SK-N-SH (cell line): ENCODE measurements around the gene MAP3K19. TPM values are rescaled to one million over a fixed set of nuclear protein-coding genes. Genes with fewer than 3 reads are reported as not detected.
"Not testable (repeated sequence)": the region's sequence is repeated elsewhere in the genome, so short reads cannot be mapped to it uniquely, and the experiment has no call there.

ENCODE experiments used
- CTCF ChIA-PET: fragments of 300-600, 350-600 bp; formaldehyde crosslinking; extraction: SDS; loops from one replicate; lab custom pipeline; 2021; lab: Yijun Ruan, JAX
- POLR2A ChIA-PET: fragments of 350-600 bp; sonication (Branson Sonifier 250); formaldehyde crosslinking; extraction: SDS; loops from one replicate; lab custom pipeline; 2020; ENCODE audit warnings: antibody characterized with exemption, inconsistent platforms; lab: Yijun Ruan, JAX
- DNase-seq: peaks from one replicate; pipeline ENCODE4 v3.0.0; 2012
- H2AFZ ChIP-seq: fragments of 200-600 bp; sonication (generic); 2 replicates; pipeline ENCODE4 v1.8.1; 2016; ENCODE audit warnings: antibody characterized with exemption, mild to moderate bottlenecking, low read depth
- H3F3A ChIP-seq: fragments of 200-600 bp; sonication (generic); replicated peaks from 2 replicates; pipeline ENCODE3; 2016; ENCODE audit warnings: antibody characterized with exemption, mild to moderate bottlenecking; ENCODE audit not compliant: insufficient read depth
- H3K27ac ChIP-seq, 2 experiments: fragments of 200-500 bp in 1 of 2; fragments of 200-600 bp in 1 of 2; sonication (Bioruptor generic) in 1 of 2; sonication (generic), shearing (Covaris generic) in 1 of 2; 2 replicates each; pipeline versions ENCODE4 v1.5.1 to v1.6.1; 2014 to 2016; ENCODE audit warnings: low read depth in 2 of 2, inconsistent platforms in 1 of 2, low read length in 1 of 2, mild to moderate bottlenecking in 1 of 2, mixed read lengths in 1 of 2
- H3K27me3 ChIP-seq: fragments of 200-600 bp; sonication (generic), shearing (Covaris generic); 2 replicates; pipeline ENCODE4 v1.6.1; 2016; ENCODE audit warnings: mixed run types; ENCODE audit not compliant: insufficient read depth
- H3K36me3 ChIP-seq, 2 experiments: fragments of 200-500 bp in 1 of 2; fragments of 200-600 bp in 1 of 2; sonication (Bioruptor generic) in 1 of 2; sonication (generic) in 1 of 2; replicated peaks in 1 of 2; 2 replicates each; pipeline versions ENCODE3 to v1.5.1; 2014 to 2016; ENCODE audit warnings: low read length in 1 of 2, mild to moderate bottlenecking in 1 of 2; ENCODE audit not compliant: insufficient read depth in 2 of 2, control insufficient read depth in 1 of 2
- H3K4me1 ChIP-seq, 2 experiments: fragments of 200-500 bp in 1 of 2; fragments of 200-600 bp in 1 of 2; sonication (Bioruptor generic) in 1 of 2; sonication (generic), shearing (Covaris generic) in 1 of 2; 2 replicates each; pipeline versions ENCODE4 v1.5.1 to v1.6.1; 2014 to 2016; ENCODE audit warnings: low read depth in 1 of 2, low read length in 1 of 2, mixed run types in 1 of 2; ENCODE audit not compliant: insufficient read depth in 2 of 2, control insufficient read depth in 1 of 2
- H3K4me2 ChIP-seq: fragments of 200-600 bp; sonication (generic), shearing (Covaris generic); 2 replicates; pipeline ENCODE4 v1.6.1; 2017; ENCODE audit warnings: mixed run types
- H3K4me3 ChIP-seq, 2 experiments: fragments of 200-500 bp in 1 of 2; fragments of 200-600 bp in 1 of 2; sonication (Bioruptor generic) in 1 of 2; sonication (generic), shearing (Covaris generic) in 1 of 2; 2 replicates each; pipeline versions ENCODE4 v1.5.1 to v1.8.1; 2014 to 2016; ENCODE audit warnings: low read depth in 2 of 2, inconsistent platforms in 1 of 2, low read length in 1 of 2, mild to moderate bottlenecking in 1 of 2, mixed read lengths in 1 of 2, moderate library complexity in 1 of 2
- H3K79me2 ChIP-seq: fragments of 200-600 bp; sonication (generic); 2 replicates; pipeline ENCODE4 v1.8.1; 2017; ENCODE audit warnings: mild to moderate bottlenecking; ENCODE audit not compliant: insufficient read depth
- H3K9ac ChIP-seq: fragments of 200-600 bp; sonication (generic); 2 replicates; pipeline ENCODE4 v1.6.1; 2017; ENCODE audit warnings: mixed run types
- H3K9me2 ChIP-seq: fragments of 200-600 bp; sonication (generic); 2 replicates; pipeline ENCODE4 v1.6.1; 2017; ENCODE audit warnings: mixed run types
- H3K9me3 ChIP-seq: fragments of 200-600 bp; sonication (generic); 2 replicates; pipeline ENCODE4 v1.6.1; 2017; ENCODE audit warnings: mixed run types, mild to moderate bottlenecking, moderate library complexity
- H4K20me1 ChIP-seq: fragments of 200-600 bp; sonication (generic); 2 replicates; pipeline ENCODE4 v1.6.1; 2017; ENCODE audit warnings: mild to moderate bottlenecking, mixed run types; ENCODE audit not compliant: insufficient read depth
- EP300 ChIP-seq, 2 experiments: IDR thresholded peaks; 2 replicates each; pipeline versions ENCODE4 v1.4.0 to v1.6.1; 2012; ENCODE audit warnings: borderline replicate concordance in 1 of 2, low read depth in 1 of 2, low read length in 1 of 2
- EZH2phosphoT487 ChIP-seq: fragments of 200-600 bp; sonication (generic); IDR thresholded peaks from 2 replicates; pipeline ENCODE4 v1.6.1; 2017; ENCODE audit warnings: low read depth, mixed run types, mild to moderate bottlenecking, antibody characterized with exemption, moderate library complexity, borderline replicate concordance
- FOSL2 ChIP-seq: IDR thresholded peaks from 2 replicates; pipeline ENCODE4 v1.4.0; 2012; ENCODE audit warnings: low read depth, mild to moderate bottlenecking, moderate library complexity, borderline replicate concordance
- FOXM1 ChIP-seq: IDR thresholded peaks from 2 replicates; pipeline ENCODE4 v1.4.0; 2012; ENCODE audit warnings: low read depth, mild to moderate bottlenecking
- GATA2 ChIP-seq: sonication (generic); formaldehyde crosslinking; IDR thresholded peaks from 2 replicates; pipeline ENCODE4 v1.5.0; 2020; ENCODE audit warnings: mild to moderate bottlenecking, missing genetic modification reagents
- IRF3 ChIP-seq: fragments of 150-350 bp; IDR thresholded peaks from 2 replicates; pipeline ENCODE4 v1.6.1; 2016; ENCODE audit warnings: mild to moderate bottlenecking, low read depth, low read length
- JUND ChIP-seq: IDR thresholded peaks from 2 replicates; pipeline ENCODE4 v1.4.0; 2012
- MXI1 ChIP-seq: IDR thresholded peaks from 2 replicates; pipeline ENCODE4 v1.6.1; 2012; ENCODE audit warnings: mild to moderate bottlenecking, low read depth, low read length, improper control_type of control experiment
- NFIC ChIP-seq: IDR thresholded peaks from 2 replicates; pipeline ENCODE4 v1.4.0; 2012; ENCODE audit warnings: borderline replicate concordance
- PBX3 ChIP-seq: IDR thresholded peaks from 2 replicates; pipeline ENCODE4; 2012
- RAD21 ChIP-seq: IDR thresholded peaks from 2 replicates; pipeline ENCODE4 v1.6.1; 2012; ENCODE audit warnings: mild to moderate bottlenecking, low read length
- RFX5 ChIP-seq: IDR thresholded peaks from 2 replicates; pipeline ENCODE4 v1.6.1; 2012; ENCODE audit warnings: mild to moderate bottlenecking, improper control_type of control experiment, low read length
- RXRA ChIP-seq: IDR thresholded peaks from 2 replicates; pipeline ENCODE4 v1.4.0; 2012; ENCODE audit warnings: low read depth, mild to moderate bottlenecking, borderline replicate concordance
- SIN3A ChIP-seq: IDR thresholded peaks from 2 replicates; pipeline ENCODE4 v1.6.1; 2012; ENCODE audit warnings: low read depth, mild to moderate bottlenecking, low read length, moderate library complexity, borderline replicate concordance
- SMC3 ChIP-seq: IDR thresholded peaks from 2 replicates; pipeline ENCODE4 v1.6.1; 2012; ENCODE audit warnings: low read depth, low read length, improper control_type of control experiment
- TAF1 ChIP-seq: IDR thresholded peaks from 2 replicates; pipeline ENCODE4 v1.6.1; 2012; ENCODE audit warnings: low read depth, mild to moderate bottlenecking, low read length, moderate library complexity, borderline replicate concordance
- TCF12 ChIP-seq: IDR thresholded peaks from 2 replicates; pipeline ENCODE4 v1.4.0; 2012
- USF2 ChIP-seq: fragments of 150-350 bp; IDR thresholded peaks from 2 replicates; pipeline ENCODE4 v1.6.1; 2017; ENCODE audit warnings: antibody characterized with exemption, low read length, low read depth, borderline replicate concordance
- WGBS: methylation state at CpG from one replicate; pipeline ENCODE4 v1.1.6; 2017; ENCODE audit warnings: low lambda C conversion rate; 5-methylcytosine and 5-hydroxymethylcytosine counted together
- polyA plus RNA-seq, 3 experiments: library from polyadenylated mRNA; depleted of rRNA; stranded (reverse); fragments of >200 nt; gene quantifications; 2 replicates each; pipeline ENCODE4 v1.2.3, GENCODE V29; 2012
- TF ChIP-seq, protein P1 (sequence below): IDR thresholded peaks from 2 replicates; pipeline ENCODE4 v1.6.1; 2012; ENCODE audit warnings: mild to moderate bottlenecking, low read depth, low read length, moderate library complexity
- TF ChIP-seq, protein P2 (sequence below): IDR thresholded peaks from 2 replicates; pipeline ENCODE4 v1.4.0; 2012; ENCODE audit warnings: low read depth

Gene MAP3K19
- polyA plus RNA-seq, 1 of the 3 experiments (the other 2 are of a cell fraction), result not detected

GRCh38 chr2:134973241-134974138 is 73.8 kb downstream of the MAP3K19 start:
- CTCF ChIA-PET, result interaction anchor here (1.0 kb wide), 1 partner anchor 15 kb away, joined by 3 read pairs; no protein-coding TSS in a partner anchor
- no peak for TF ChIP-seq FOSL2
- TF ChIP-seq USF2, result no peak
- no peak for TF ChIP-seq RAD21
- no peak for TF ChIP-seq TAF1
- TF ChIP-seq FOXM1, result no peak
- TF ChIP-seq NFIC, result no peak
- no peak for TF ChIP-seq MXI1
- no peak for TF ChIP-seq SIN3A
- TF ChIP-seq SMC3, result no peak
- TF ChIP-seq, protein P1, sequence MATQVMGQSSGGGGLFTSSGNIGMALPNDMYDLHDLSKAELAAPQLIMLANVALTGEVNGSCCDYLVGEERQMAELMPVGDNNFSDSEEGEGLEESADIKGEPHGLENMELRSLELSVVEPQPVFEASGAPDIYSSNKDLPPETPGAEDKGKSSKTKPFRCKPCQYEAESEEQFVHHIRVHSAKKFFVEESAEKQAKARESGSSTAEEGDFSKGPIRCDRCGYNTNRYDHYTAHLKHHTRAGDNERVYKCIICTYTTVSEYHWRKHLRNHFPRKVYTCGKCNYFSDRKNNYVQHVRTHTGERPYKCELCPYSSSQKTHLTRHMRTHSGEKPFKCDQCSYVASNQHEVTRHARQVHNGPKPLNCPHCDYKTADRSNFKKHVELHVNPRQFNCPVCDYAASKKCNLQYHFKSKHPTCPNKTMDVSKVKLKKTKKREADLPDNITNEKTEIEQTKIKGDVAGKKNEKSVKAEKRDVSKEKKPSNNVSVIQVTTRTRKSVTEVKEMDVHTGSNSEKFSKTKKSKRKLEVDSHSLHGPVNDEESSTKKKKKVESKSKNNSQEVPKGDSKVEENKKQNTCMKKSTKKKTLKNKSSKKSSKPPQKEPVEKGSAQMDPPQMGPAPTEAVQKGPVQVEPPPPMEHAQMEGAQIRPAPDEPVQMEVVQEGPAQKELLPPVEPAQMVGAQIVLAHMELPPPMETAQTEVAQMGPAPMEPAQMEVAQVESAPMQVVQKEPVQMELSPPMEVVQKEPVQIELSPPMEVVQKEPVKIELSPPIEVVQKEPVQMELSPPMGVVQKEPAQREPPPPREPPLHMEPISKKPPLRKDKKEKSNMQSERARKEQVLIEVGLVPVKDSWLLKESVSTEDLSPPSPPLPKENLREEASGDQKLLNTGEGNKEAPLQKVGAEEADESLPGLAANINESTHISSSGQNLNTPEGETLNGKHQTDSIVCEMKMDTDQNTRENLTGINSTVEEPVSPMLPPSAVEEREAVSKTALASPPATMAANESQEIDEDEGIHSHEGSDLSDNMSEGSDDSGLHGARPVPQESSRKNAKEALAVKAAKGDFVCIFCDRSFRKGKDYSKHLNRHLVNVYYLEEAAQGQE, result no peak
- TF ChIP-seq EZH2phosphoT487, result no peak
- TF ChIP-seq RXRA, result no peak
- TF ChIP-seq JUND, result no peak
- TF ChIP-seq TCF12, result no peak
- TF ChIP-seq IRF3, result no peak
- TF ChIP-seq RFX5, result no peak
- TF ChIP-seq PBX3, result no peak
- TF ChIP-seq EP300 (IDR thresholded peaks at IDR 0.05; ENCODE audit: borderline replicate concordance in 1 of 2, low read depth in 1 of 2, low read length in 1 of 2), result no peak
- no peak for TF ChIP-seq GATA2 (CRISPR knock-in tag)
- TF ChIP-seq, protein P2, sequence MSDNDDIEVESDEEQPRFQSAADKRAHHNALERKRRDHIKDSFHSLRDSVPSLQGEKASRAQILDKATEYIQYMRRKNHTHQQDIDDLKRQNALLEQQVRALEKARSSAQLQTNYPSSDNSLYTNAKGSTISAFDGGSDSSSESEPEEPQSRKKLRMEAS, result no peak

GRCh38 chr2:134967166-134967565 is 80.1 kb downstream of the MAP3K19 start:
- H3K4me3 ChIP-seq, H3K4me1 ChIP-seq, H3K27me3 ChIP-seq, H3K9me3 ChIP-seq, H3K27ac ChIP-seq, H4K20me1 ChIP-seq, H3K79me2 ChIP-seq, H3K9ac ChIP-seq, H3K4me2 ChIP-seq, POLR2A ChIA-PET, H2AFZ ChIP-seq, DNase-seq, H3K36me3 ChIP-seq, H3K9me2 ChIP-seq, CTCF ChIA-PET: not testable (repeated sequence)
- WGBS, result 94% methylated on average over 10 of the region's 10 CpGs
- peaks cover 17% of the 10 kb centered on the region for H3F3A ChIP-seq

More at GRCh38 chr2:134973241-134974138, 73.8 kb downstream of the MAP3K19 start:
- no peak overlapping the region for H3K27ac ChIP-seq
- H3K9me2 ChIP-seq, result no peaks in the 10 kb centered on the region
- no peaks in the 10 kb centered on the region for H3K27me3 ChIP-seq
- no peaks in the 10 kb centered on the region for H3K9me3 ChIP-seq
- H3K4me1 ChIP-seq, result no peaks in the 10 kb centered on the region; a peak in 1 of 4 replicates
- no peaks in the 10 kb centered on the region for H4K20me1 ChIP-seq
- peaks cover 0 to 5% of the 10 kb centered on the region in 2 experiments for H3K36me3 ChIP-seq
- POLR2A ChIA-PET, result no interaction called here
- no peaks in the 10 kb centered on the region for H3F3A ChIP-seq
- no peaks in the 10 kb centered on the region for H3K79me2 ChIP-seq
- no peak overlapping the region for H3K9ac ChIP-seq
- H3K4me2 ChIP-seq, result no peak overlapping the region
- no peak overlapping the region for H2AFZ ChIP-seq
- DNase-seq, result no peak
- WGBS, result 13% methylated on average over 2 of the region's 2 CpGs
- H3K4me3 ChIP-seq, result no peak overlapping the region
